CD4-positive, alpha-beta T cell treated with Interleukin-2 at 100 ng/mL for 4 hours (primary cell): ENCODE measurements around the gene GNB5.
A peak's percentile ranks its signal among the peaks of the same experiment; 100 is the strongest.
"Not testable (repeated sequence)": the region's sequence is repeated elsewhere in the genome, so short reads cannot be mapped to it uniquely, and the experiment has no call there.

Experiments
- DNase-seq: peaks from one replicate; pipeline ENCODE4 v3.0.0-alpha.2; 2020; ENCODE audit warnings: low spot score

GNB5 gene

GRCh38 chr15:52191207-52191606 lies at the start of gene GNB5:
GNB5 (minus strand) TSS chr15:52191392; CDS start chr15:52184676, 6,716 bp downstream.
- DNase-seq, result no peak

- DNase-seq, result no peak
These were observed 49.0 kb upstream of the GNB5 start for GRCh38 chr15:52240166-52240565.

- DNase-seq, result not testable (repeated sequence)
These were observed 47.9 kb upstream of the GNB5 start for GRCh38 chr15:52238989-52239525.

- no peak for DNase-seq
These were observed 47.0 kb upstream of the GNB5 start for GRCh38 chr15:52238149-52238548.

- DNase-seq, result no peak
These were observed 44.8 kb upstream of the GNB5 start for GRCh38 chr15:52236013-52236412.

- DNase-seq, result no peak
These were observed 43.7 kb upstream of the GNB5 start for GRCh38 chr15:52234596-52235541.

- DNase-seq, result no peak
These were observed 42.2 kb upstream of the GNB5 start for GRCh38 chr15:52233405-52233804.

- DNase-seq, result no peak
These were observed 41.1 kb upstream of the GNB5 start for GRCh38 chr15:52232327-52232726.

GRCh38 chr15:52230073-52230472 lies 38.9 kb upstream of the GNB5 start:
- no peak for DNase-seq

GRCh38 chr15:52228921-52229320 lies 37.7 kb upstream of the GNB5 start:
- no peak for DNase-seq

GRCh38 chr15:52227456-52227855 lies 36.3 kb upstream of the GNB5 start:
- peak; percentile 82 for DNase-seq

- DNase-seq, result no peak
These were observed 34.0 kb upstream of the GNB5 start for GRCh38 chr15:52225230-52225629.

GRCh38 chr15:52224211-52224610 lies 33.0 kb upstream of the GNB5 start:
- no peak for DNase-seq

- no peak for DNase-seq
These were observed 30.5 kb upstream of the GNB5 start for GRCh38 chr15:52221730-52222129.

GRCh38 chr15:52220937-52221660 lies 29.9 kb upstream of the GNB5 start:
- peak; percentile 38 for DNase-seq

GRCh38 chr15:52220251-52220650 lies 29.1 kb upstream of the GNB5 start:
- DNase-seq, result no peak

- DNase-seq, result no peak
These were observed 27.6 kb upstream of the GNB5 start for GRCh38 chr15:52218816-52219215.

- DNase-seq, result no peak
These were observed 27.2 kb upstream of the GNB5 start for GRCh38 chr15:52218371-52218770.

- DNase-seq, result no peak
These were observed 26.0 kb upstream of the GNB5 start for GRCh38 chr15:52217186-52217585.

- DNase-seq, result no peak
These were observed 23.4 kb upstream of the GNB5 start for GRCh38 chr15:52214553-52214952.

- DNase-seq, result no peak
These were observed 22.0 kb upstream of the GNB5 start for GRCh38 chr15:52213206-52213605.

GRCh38 chr15:52208306-52208946 lies 17.2 kb upstream of the GNB5 start:
- peak; percentile 76 for DNase-seq
